ENCODE measurements around the gene GNE.

GRCh38 chr9:36237230-36237629 is 21.0 kb downstream of the GNE start:
- TF ChIP-seq POLR2A (IDR thresholded peaks at IDR 0.05; ENCODE audit: low read depth, low read length) (no peak), TAF1 (IDR thresholded peaks at IDR 0.05; ENCODE audit: borderline replicate concordance, low read depth, low read length) (no peak), POLR2AphosphoS5 (IDR thresholded peaks at IDR 0.05; ENCODE audit: low read depth, low read length) (no peak)
